Measurements from ENCODE around the gene ARPC5L. TPM values are rescaled to one million over a fixed set of nuclear protein-coding genes. Genes with fewer than 3 reads are reported as not detected.

ARPC5L gene
- total and polyA plus RNA-seq, 2 of the 8 experiments (the other 6 are each of a cell fraction or from before 2014, with no cell fraction given), result 34.1 to 50.6 TPM

DNA sequence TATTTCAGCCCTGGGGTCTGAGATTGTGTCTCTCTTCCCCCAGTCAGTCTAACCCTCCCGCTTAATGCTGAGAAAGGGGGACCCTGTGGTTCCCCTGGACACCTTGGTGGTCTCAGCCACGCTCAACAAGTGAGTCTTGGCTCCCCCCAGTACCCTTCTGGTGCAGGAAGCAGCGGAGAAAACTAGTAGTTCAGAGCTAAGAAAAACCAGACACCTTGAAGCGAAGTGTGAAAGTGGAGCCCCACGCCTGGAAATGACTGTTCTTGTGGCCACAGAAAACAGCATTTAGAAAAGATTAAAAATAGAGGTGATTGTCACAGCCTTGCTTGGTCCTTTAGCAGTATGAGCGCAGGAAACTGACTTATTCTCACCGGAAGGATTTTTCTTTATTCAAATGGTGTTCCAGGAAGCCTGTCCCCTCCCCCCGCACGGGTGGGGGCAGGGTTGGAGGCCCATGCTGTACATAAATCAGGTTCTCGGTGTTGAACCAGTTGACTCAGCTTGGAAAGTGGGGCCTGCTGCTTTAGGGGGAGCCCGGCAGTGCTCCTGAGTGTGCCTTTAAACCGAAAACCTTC lies 8.1 kb downstream of the ARPC5L start:
- CTCF ChIA-PET (ENCODE audit: partially characterized antibody), result interaction anchor here (0.7 to 5.1 kb wide), 5 partner anchors 9 to 274 kb away, joined by 3 to 18 read pairs (median 6); partner anchors contain the start of gene WDR38
- no peak overlapping the region for H2BK120ac ChIP-seq (replicated peaks; ENCODE audit: low read depth, low read length)
- no peak overlapping the region for H2BK20ac ChIP-seq (ENCODE audit: low read length)

More for the DNA sequence above, 8.1 kb downstream of the ARPC5L start:
- Histone ChIP-seq H3K4me1 (replicated peaks in 1 of 4; ENCODE audit: control insufficient read depth in 3 of 4, insufficient read depth in 4 of 4, low read length in 3 of 4) (peaks cover 4 to 20% (median 13%) of the 10 kb centered on the region in 4 experiments), H3K56ac (replicated peaks; ENCODE audit: insufficient read length, low read depth, low read length) (no peak overlapping the region), H3K23ac (ENCODE audit: insufficient read length) (no peak overlapping the region), H2BK12ac (ENCODE audit: low read depth, low read length) (0 out of 2 replicates have a peak overlapping the region, but pooled peaks have one; percentile 1), H2AFZ (ENCODE audit: low read length) (no peak overlapping the region), H3K23me2 (ENCODE audit: low read depth, low read length) (peaks cover 8% of the 10 kb centered on the region), H4K8ac (ENCODE audit: extremely low read depth, insufficient read depth, low read length) (no peak overlapping the region), H3K27me3 (replicated peaks in 1 of 4; ENCODE audit: control insufficient read depth in 3 of 4, extremely low read depth in 1 of 4, insufficient read depth in 3 of 4, low read length in 3 of 4) (no peaks in the 10 kb centered on the region), H3K9ac (replicated peaks in 1 of 4; ENCODE audit: extremely low read depth in 1 of 4, low read depth in 3 of 4, low read length in 3 of 4) (peak overlapping the region; percentile 80 to 90 (median 84)), H3K79me1 (ENCODE audit: low read depth, low read length) (peaks cover 11% of the 10 kb centered on the region), H4K5ac (ENCODE audit: insufficient read length, low read depth, low read length) (no peak overlapping the region), H2BK5ac (ENCODE audit: low read depth, low read length) (0 out of 2 replicates have a peak overlapping the region, but pooled peaks have one; percentile 60), H4K91ac (replicated peaks; ENCODE audit: insufficient read length, low read length) (no peak overlapping the region), H3K4ac (replicated peaks; ENCODE audit: insufficient read length, low read depth, low read length) (no peak overlapping the region), H3K14ac (ENCODE audit: insufficient read length) (no peak overlapping the region), H2AK5ac (ENCODE audit: low read depth, low read length) (peak overlapping the region; percentile 55; the same call in 1 of the 2 replicates), H2BK15ac (ENCODE audit: low read length) (no peak overlapping the region), H4K20me1 (replicated peaks in 1 of 2; ENCODE audit: control insufficient read depth in 1 of 2, insufficient read depth in 2 of 2, low read length in 2 of 2) (peaks cover 23 to 29% of the 10 kb centered on the region in 2 experiments), H3K36me3 (ENCODE audit: control insufficient read depth in 2 of 4, insufficient read depth in 4 of 4, low read length in 3 of 4) (peaks cover 4 to 24% (median 13%) of the 10 kb centered on the region in 4 experiments; a peak in 6 of 8 replicates), H3K79me2 (ENCODE audit: control insufficient read depth in 1 of 2, insufficient read depth in 2 of 2, low read length in 2 of 2) (peaks cover 20 to 62% of the 10 kb centered on the region in 2 experiments), H3K18ac (ENCODE audit: extremely low read depth, low read length) (no peak overlapping the region), H3K9me3 (ENCODE audit: insufficient read depth in 2 of 2, low read depth in 1 of 2, low read length in 1 of 2) (peaks cover 0 to 3% of the 10 kb centered on the region in 2 experiments; a peak in 1 of 4 replicates), H3K27ac (ENCODE audit: low read depth, low read length) (peak overlapping the region; percentile 82; the same call in 1 of the 2 replicates), H3K4me2 (ENCODE audit: insufficient read depth in 1 of 2, low read depth in 2 of 2, low read length in 2 of 2) (peak overlapping the region; percentile 91 to 92), H3K4me3 (ENCODE audit: extremely low read depth in 1 of 4, insufficient read depth in 2 of 4, low read depth in 3 of 4, low read length in 4 of 4) (peak overlapping the region; percentile 86 to 95 (median 95))
- FAIRE-seq (no peak), DNase-seq (ENCODE audit: low read depth in 1 of 2, low spot score in 2 of 2) (no peak)
- 37% methylated on average over 12 of the region's 12 CpGs; no CpG with 5 or more reads in 1 of the 2 experiments for WGBS, 2 experiments (ENCODE audit: extremely low coverage in 1 of 2, insufficient coverage in 1 of 2, insufficient read length in 1 of 2, insufficient replicate concordance in 2 of 2, low coverage in 1 of 2, low lambda C conversion rate in 2 of 2, missing lambda C conversion rate in 1 of 2)
- TF ChIP-seq SIN3A (conservative IDR thresholded peaks at IDR 0.05 in 1 of 2, IDR thresholded peaks at IDR 0.05 in 1 of 2; ENCODE audit: low read depth in 1 of 2, low read length in 2 of 2) (peak in 1 of 2 experiments; percentile 13; a peak in 1 of 4 replicates), CHD2 (IDR thresholded peaks at IDR 0.05; ENCODE audit: low read length) (no peak)
- POLR2A ChIA-PET (ENCODE audit: partially characterized antibody), result interaction anchor here (0.7 to 31.1 kb wide), 5 partner anchors 7 to 303 kb away, joined by 3 to 573 read pairs (median 4); partner anchors contain the start of genes ARPC5L, RPL35 and WDR38

Measured in H1 (cell line).